HG02884 (cell line): ENCODE data around the gene ABHD15.

Experiments used
- ATAC-seq: cut with Tn5 transposase; IDR thresholded peaks from one replicate; pipeline ENCODE4 v1.9.1; 2021; ENCODE audit warnings: mild to moderate bottlenecking, moderate library complexity; ENCODE audit not compliant: unreplicated experiment

Gene ABHD15

GRCh38 chr17:29546830-29547229, 20.0 kb downstream of the ABHD15 start:
- ATAC-seq, result no peak

- ATAC-seq, result no peak
These were observed 20.8 kb downstream of the ABHD15 start for GRCh38 chr17:29546085-29546484.

- ATAC-seq, result no peak
These were observed 22.8 kb downstream of the ABHD15 start for GRCh38 chr17:29544066-29544465.

- no peak for ATAC-seq
These were observed 32.9 kb downstream of the ABHD15 start for GRCh38 chr17:29533976-29534375.

GRCh38 chr17:29526322-29526721, 40.5 kb downstream of the ABHD15 start:
- ATAC-seq, result no peak

GRCh38 chr17:29524692-29525091, 42.1 kb downstream of the ABHD15 start:
- ATAC-seq, result no peak

- ATAC-seq, result no peak
These were observed 48.5 kb downstream of the ABHD15 start for GRCh38 chr17:29518359-29518758.

GRCh38 chr17:29514792-29515191, 52.0 kb downstream of the ABHD15 start:
- ATAC-seq, result no peak

- ATAC-seq, result no peak
These were observed 55.9 kb downstream of the ABHD15 start for GRCh38 chr17:29510953-29511352.
